Peyer's patch (tissue), 4 donors: ENCODE measurements around the gene COL24A1.

Source experiments
- POLR2A ChIP-seq, 2 donors: fragments of 450-650 bp; IDR thresholded peaks; one replicate each; pipeline ENCODE4 v1.5.1; 2017; ENCODE audit warnings: antibody characterized with exemption in 2 of 2, mild to moderate bottlenecking in 2 of 2, moderate library complexity in 2 of 2
- TF ChIP-seq, protein P1 (sequence below), 6 experiments: fragments of 450-650 bp in 4 of 6; fragments of 200-600 bp in 2 of 6; sonication (generic) in 1 of 6; IDR thresholded peaks; one replicate each; pipeline ENCODE4 v1.5.1; 2017 to 2019; ENCODE audit warnings: antibody characterized with exemption in 6 of 6, mild to moderate bottlenecking in 3 of 6, moderate library complexity in 1 of 6

DNA sequence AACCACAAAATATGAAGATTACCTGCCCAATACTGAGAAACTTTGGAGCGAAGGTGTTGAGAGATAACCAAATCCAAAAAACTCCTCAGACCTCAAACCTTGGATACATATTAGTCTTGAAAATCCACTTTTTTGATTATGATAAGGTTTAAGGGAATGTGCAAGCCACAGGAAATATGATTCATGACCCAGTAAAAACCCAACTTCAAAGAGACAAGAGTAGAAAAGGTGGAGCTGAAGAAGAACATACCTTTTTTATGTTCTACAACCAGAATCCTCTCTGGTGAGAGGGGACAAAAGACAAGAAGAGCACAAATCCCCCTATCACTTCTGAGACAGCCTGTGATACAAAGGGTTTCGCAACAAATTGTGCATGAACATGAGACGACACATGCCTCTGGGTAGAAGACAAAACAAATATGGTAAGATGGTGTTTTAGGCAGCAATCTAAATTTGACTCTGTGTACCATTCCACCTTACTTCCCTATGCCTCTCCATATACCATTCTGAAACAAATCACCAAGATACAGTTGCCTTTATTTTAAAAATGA, 37.3 kb downstream of the COL24A1 start:
- TF ChIP-seq, protein P1, sequence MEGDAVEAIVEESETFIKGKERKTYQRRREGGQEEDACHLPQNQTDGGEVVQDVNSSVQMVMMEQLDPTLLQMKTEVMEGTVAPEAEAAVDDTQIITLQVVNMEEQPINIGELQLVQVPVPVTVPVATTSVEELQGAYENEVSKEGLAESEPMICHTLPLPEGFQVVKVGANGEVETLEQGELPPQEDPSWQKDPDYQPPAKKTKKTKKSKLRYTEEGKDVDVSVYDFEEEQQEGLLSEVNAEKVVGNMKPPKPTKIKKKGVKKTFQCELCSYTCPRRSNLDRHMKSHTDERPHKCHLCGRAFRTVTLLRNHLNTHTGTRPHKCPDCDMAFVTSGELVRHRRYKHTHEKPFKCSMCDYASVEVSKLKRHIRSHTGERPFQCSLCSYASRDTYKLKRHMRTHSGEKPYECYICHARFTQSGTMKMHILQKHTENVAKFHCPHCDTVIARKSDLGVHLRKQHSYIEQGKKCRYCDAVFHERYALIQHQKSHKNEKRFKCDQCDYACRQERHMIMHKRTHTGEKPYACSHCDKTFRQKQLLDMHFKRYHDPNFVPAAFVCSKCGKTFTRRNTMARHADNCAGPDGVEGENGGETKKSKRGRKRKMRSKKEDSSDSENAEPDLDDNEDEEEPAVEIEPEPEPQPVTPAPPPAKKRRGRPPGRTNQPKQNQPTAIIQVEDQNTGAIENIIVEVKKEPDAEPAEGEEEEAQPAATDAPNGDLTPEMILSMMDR (IDR thresholded peaks at IDR 0.05) = no peak
- TF ChIP-seq POLR2A (IDR thresholded peaks at IDR 0.05) = no peak
